Adrenal gland (tissue), 5 donors: ENCODE results near the gene SPATA25.

Source experiments
- CTCF ChIP-seq, 6 experiments: fragments of 450-650 bp in 4 of 6; fragments of 200-600 bp in 2 of 6; sonication (generic) in 1 of 6; IDR thresholded peaks; 1 replicate in 5 of 6; 2 replicates in 1 of 6; pipeline versions ENCODE4 v1.5.1 to v1.8.0; 2016 to 2021; ENCODE audit warnings: antibody characterized with exemption in 6 of 6, mild to moderate bottlenecking in 2 of 6, moderate library complexity in 1 of 6
- POLR2A ChIP-seq, 2 donors: fragments of 450-650 bp; IDR thresholded peaks; one replicate each; pipeline ENCODE4 v1.6.1; 2017; ENCODE audit warnings: antibody characterized with exemption in 2 of 2, mild to moderate bottlenecking in 2 of 2, moderate library complexity in 1 of 2
- donor health status: DM: no; HTN: no; CAD: no.

- TF ChIP-seq CTCF (IDR thresholded peaks at IDR 0.05), result no peak
- TF ChIP-seq POLR2A (IDR thresholded peaks at IDR 0.05), result no peak
Measured at GRCh38 chr20:45898285-45898684, 10.9 kb upstream of the SPATA25 start.
